Esophagus muscularis mucosa (tissue), 4 donors: ENCODE measurements around the gene FAM228A. TPM values are rescaled to one million over a fixed set of nuclear protein-coding genes. Genes with fewer than 3 reads are reported as not detected.

Source experiments
- DNase-seq: peaks from one replicate; pipeline ENCODE4 v3.0.0-alpha.2; 2017; ENCODE audit errors: extremely low spot score
- H3K27ac ChIP-seq, 4 donors: fragments of 200-600 bp; sonication (generic); replicated peaks in 1 of 4; 1 replicate in 3 of 4; 2 replicates in 1 of 4; pipeline ENCODE4 v1.5.1; 2016 to 2019; ENCODE audit warnings: mild to moderate bottlenecking in 1 of 4
- H3K27me3 ChIP-seq, 4 donors: fragments of 200-600 bp; sonication (generic); one replicate each; pipeline versions ENCODE4 v1.5.1 to v1.6.0; 2016 to 2019
- H3K36me3 ChIP-seq, 4 donors: fragments of 200-600 bp; sonication (generic); one replicate each; pipeline ENCODE4 v1.5.1; 2016 to 2019
- H3K4me1 ChIP-seq, 4 donors: fragments of 200-600 bp; sonication (generic); one replicate each; pipeline ENCODE4 v1.5.1; 2016 to 2019
- H3K4me3 ChIP-seq, 4 donors: fragments of 200-600 bp; sonication (generic); 1 replicate in 2 of 4; 2 replicates in 2 of 4; pipeline ENCODE4 v1.5.1; 2016 to 2019; ENCODE audit warnings: mild to moderate bottlenecking in 4 of 4, moderate library complexity in 1 of 4
- H3K9me3 ChIP-seq, 4 donors: fragments of 200-600 bp; sonication (generic); 1 replicate in 3 of 4; 2 replicates in 1 of 4; pipeline ENCODE4 v1.5.1; 2016 to 2019
- EP300 ChIP-seq: sonication (generic); formaldehyde crosslinking; IDR thresholded peaks from one replicate; pipeline ENCODE4 v1.6.1; 2017; ENCODE audit warnings: antibody characterized with exemption
- POLR2A ChIP-seq: fragments of 450-650 bp; IDR thresholded peaks from one replicate; pipeline ENCODE4 v1.6.1; 2017; ENCODE audit warnings: antibody characterized with exemption, moderate library complexity, mild to moderate bottlenecking, low read depth
- POLR2AphosphoS5 ChIP-seq, 2 donors: sonication (generic); formaldehyde crosslinking; IDR thresholded peaks; one replicate each; pipeline ENCODE4 v1.6.1; 2017; ENCODE audit warnings: antibody characterized with exemption in 2 of 2
- WGBS: methylation state at CpG from one replicate; pipeline ENCODE4 v1.1.5; 2018; 5-methylcytosine and 5-hydroxymethylcytosine counted together
- intact Hi-C: fragments of 100-400 bp; cut with DNase I; formaldehyde crosslinking; loops from one replicate; pipeline ENCODE4 v1.15.1; 2023
- total RNA-seq, 4 donors: library from RNA; depleted of rRNA; stranded (reverse); fragments of >200 nt; gene quantifications; one replicate each; pipeline versions ENCODE4 v1.1.0 to v1.2.1, GENCODE V29; 2016
- TF ChIP-seq, protein P1 (sequence below), 3 experiments: fragments of 200-600 bp in 2 of 3; fragments of 450-650 bp in 1 of 3; sonication (generic) in 2 of 3; IDR thresholded peaks; one replicate each; pipeline ENCODE4 v1.5.1; 2017 to 2019; ENCODE audit warnings: antibody characterized with exemption in 3 of 3, mild to moderate bottlenecking in 2 of 3, moderate library complexity in 1 of 3

Gene FAM228A
- total RNA-seq, 4 donors from 2014 or later = 1.1 to 3.3 (median 2.6) TPM

DNA sequence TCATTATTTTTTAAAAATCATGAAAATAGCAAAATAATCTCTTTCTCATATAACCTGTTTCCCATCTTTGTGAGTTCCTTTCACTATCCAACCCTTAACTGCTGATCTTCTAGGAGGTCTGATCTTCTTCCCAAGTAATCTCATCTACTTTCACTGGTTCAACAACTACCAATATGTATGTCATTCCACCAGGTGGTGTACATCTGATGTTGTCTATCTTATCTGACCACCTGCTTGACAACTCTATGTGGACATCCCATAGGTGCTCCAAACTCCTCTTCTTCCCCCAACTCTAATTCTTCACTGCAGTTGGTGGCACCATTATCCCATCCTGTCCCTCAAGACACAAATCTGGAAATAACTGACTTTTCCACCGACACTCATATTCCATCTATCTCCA is 62.5 kb downstream of the FAM228A start:
- Histone ChIP-seq H3K4me3 (no peak overlapping the region), H3K4me1 (no peaks in the 10 kb centered on the region), H3K27me3 (no peaks in the 10 kb centered on the region), H3K36me3 (peaks cover 0 to 21% (median 6%) of the 10 kb centered on the region in 4 donors), H3K27ac (no peak overlapping the region), H3K9me3 (no peaks in the 10 kb centered on the region)
- intact Hi-C loops = no loop called here
- no peak for DNase-seq
- 97% methylated on average over 1 of the region's 1 CpG for WGBS
- no peak for TF ChIP-seq EP300
- no peak for TF ChIP-seq POLR2AphosphoS5 (IDR thresholded peaks at IDR 0.05)
- no peak for TF ChIP-seq POLR2A
- TF ChIP-seq, protein P1, sequence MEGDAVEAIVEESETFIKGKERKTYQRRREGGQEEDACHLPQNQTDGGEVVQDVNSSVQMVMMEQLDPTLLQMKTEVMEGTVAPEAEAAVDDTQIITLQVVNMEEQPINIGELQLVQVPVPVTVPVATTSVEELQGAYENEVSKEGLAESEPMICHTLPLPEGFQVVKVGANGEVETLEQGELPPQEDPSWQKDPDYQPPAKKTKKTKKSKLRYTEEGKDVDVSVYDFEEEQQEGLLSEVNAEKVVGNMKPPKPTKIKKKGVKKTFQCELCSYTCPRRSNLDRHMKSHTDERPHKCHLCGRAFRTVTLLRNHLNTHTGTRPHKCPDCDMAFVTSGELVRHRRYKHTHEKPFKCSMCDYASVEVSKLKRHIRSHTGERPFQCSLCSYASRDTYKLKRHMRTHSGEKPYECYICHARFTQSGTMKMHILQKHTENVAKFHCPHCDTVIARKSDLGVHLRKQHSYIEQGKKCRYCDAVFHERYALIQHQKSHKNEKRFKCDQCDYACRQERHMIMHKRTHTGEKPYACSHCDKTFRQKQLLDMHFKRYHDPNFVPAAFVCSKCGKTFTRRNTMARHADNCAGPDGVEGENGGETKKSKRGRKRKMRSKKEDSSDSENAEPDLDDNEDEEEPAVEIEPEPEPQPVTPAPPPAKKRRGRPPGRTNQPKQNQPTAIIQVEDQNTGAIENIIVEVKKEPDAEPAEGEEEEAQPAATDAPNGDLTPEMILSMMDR (IDR thresholded peaks at IDR 0.05) = no peak

DNA sequence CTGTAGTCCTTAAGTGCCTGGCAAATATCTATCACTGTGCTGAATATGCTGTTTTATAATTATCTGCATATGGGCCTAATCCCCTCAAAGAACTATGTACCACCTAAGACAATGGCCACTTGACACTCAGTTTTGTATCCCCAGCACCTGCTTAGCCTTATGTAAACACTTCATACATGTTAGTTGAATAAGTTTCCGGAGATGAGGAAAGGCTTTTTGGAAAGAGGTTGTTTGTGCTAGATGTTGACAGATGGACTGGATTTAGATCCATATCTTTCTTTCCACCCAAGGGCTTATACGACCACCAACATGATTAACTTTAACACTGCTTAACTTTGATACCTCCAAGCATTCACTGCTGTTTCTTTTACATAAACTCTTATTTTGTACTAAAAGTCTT is 63.3 kb downstream of the FAM228A start:
- Histone ChIP-seq H3K4me1 (no peaks in the 10 kb centered on the region), H3K9me3 (no peaks in the 10 kb centered on the region), H3K4me3 (no peak overlapping the region), H3K27me3 (no peaks in the 10 kb centered on the region), H3K36me3 (peaks cover 0 to 21% (median 8%) of the 10 kb centered on the region in 4 donors), H3K27ac (no peak overlapping the region)
- DNase-seq = no peak
- no peak for TF ChIP-seq POLR2AphosphoS5 (IDR thresholded peaks at IDR 0.05)
- TF ChIP-seq, protein P1 (IDR thresholded peaks at IDR 0.05) = no peak
- TF ChIP-seq POLR2A = no peak
- no peak for TF ChIP-seq EP300
- 88% methylated on average over 2 of the region's 2 CpGs for WGBS
- intact Hi-C loops = no loop called here

DNA sequence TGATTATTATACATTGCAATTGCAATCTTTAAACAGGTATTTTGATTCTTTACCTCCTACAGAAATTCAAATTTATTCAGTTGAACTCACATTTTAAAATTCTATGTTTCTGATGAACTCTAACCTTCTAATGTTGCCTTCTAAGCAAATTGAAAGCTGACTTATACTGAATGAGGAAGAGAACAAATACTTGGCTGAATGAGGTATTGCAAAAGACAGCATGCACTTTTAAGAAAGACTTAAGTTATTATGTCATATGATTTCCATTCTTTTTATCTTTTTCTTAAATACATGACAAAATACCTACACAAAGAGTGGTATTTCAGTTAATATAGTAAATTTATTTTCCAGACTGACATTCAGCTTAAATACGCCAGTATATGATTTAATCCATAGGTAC is 64.7 kb downstream of the FAM228A start:
- H3K27ac ChIP-seq = no peak overlapping the region
- no peaks in the 10 kb centered on the region for H3K4me1 ChIP-seq
- 96% methylated on average over 1 of the region's 1 CpG for WGBS
- no peak overlapping the region for H3K4me3 ChIP-seq
- H3K9me3 ChIP-seq = no peaks in the 10 kb centered on the region
- intact Hi-C loops = no loop called here
- no peak for DNase-seq
- no peak for TF ChIP-seq EP300
- TF ChIP-seq, protein P1 (IDR thresholded peaks at IDR 0.05) = no peak
- TF ChIP-seq POLR2AphosphoS5 (IDR thresholded peaks at IDR 0.05) = no peak
- no peak for TF ChIP-seq POLR2A
- no peaks in the 10 kb centered on the region for H3K27me3 ChIP-seq
- peaks cover 7 to 31% (median 16%) of the 10 kb centered on the region in 4 donors for H3K36me3 ChIP-seq

Other genes starting within 250 kb of the FAM228A start
- 10 to 100 TPM in 3 of 4 donors, 1 to 10 TPM in 1; 8.0 to 17.4 (median 13.5) TPM for gene ATAD2B, start 247.9 kb upstream of the FAM228A start, total RNA-seq
- gene UBXN2A, start 234.6 kb upstream of the FAM228A start, total RNA-seq = 10 to 100 TPM; 17.1 to 23.4 (median 20.3) TPM
- under 1 TPM in 1 of 4 donors, not detected in 3; 0.33 TPM for gene MFSD2B, start 165.0 kb upstream of the FAM228A start, total RNA-seq
- gene WDCP, start 127.7 kb upstream of the FAM228A start, total RNA-seq = 1 to 10 TPM; 4.5 to 9.1 (median 6.2) TPM
- gene FKBP1B, start 125.3 kb upstream of the FAM228A start, total RNA-seq = 10 to 100 TPM in 1 of 4 donors, 1 to 10 TPM in 3; 5.0 to 11.2 (median 6.2) TPM
- 100 to 1,000 TPM in 3 of 4 donors, 10 to 100 TPM in 1; 86.9 to 121 (median 113) TPM for gene SF3B6, start 98.7 kb upstream of the FAM228A start, total RNA-seq
- 10 to 100 TPM in 2 of 4 donors, 1 to 10 TPM in 2; 5.3 to 11.3 (median 9.6) TPM for gene TP53I3, start 90.2 kb upstream of the FAM228A start, total RNA-seq
- gene PFN4, start 51.7 kb upstream of the FAM228A start, total RNA-seq = under 1 TPM in 1 of 4 donors, not detected in 3; 0.83 TPM
- gene FAM228B, start 51.6 kb upstream of the FAM228A start, total RNA-seq = 10 to 100 TPM; 22.6 to 41.4 (median 33.8) TPM
- gene ITSN2, start 185.5 kb downstream of the FAM228A start, total RNA-seq = 10 to 100 TPM; 47.0 to 60.2 (median 53.6) TPM